WTC11 (cell line): ENCODE results near the gene KRT24.

Source experiments
- CTCF ChIP-seq: fragments of 200-600 bp; IDR thresholded peaks from 2 replicates; pipeline ENCODE4 v1.8.0; 2022; ENCODE audit warnings: antibody characterized with exemption
- MLX ChIP-seq: sonication (generic); formaldehyde crosslinking; IDR thresholded peaks from 2 replicates; pipeline ENCODE4 v1.8.1; 2023; ENCODE audit warnings: mild to moderate bottlenecking, missing genetic modification reagents, moderate library complexity

DNA sequence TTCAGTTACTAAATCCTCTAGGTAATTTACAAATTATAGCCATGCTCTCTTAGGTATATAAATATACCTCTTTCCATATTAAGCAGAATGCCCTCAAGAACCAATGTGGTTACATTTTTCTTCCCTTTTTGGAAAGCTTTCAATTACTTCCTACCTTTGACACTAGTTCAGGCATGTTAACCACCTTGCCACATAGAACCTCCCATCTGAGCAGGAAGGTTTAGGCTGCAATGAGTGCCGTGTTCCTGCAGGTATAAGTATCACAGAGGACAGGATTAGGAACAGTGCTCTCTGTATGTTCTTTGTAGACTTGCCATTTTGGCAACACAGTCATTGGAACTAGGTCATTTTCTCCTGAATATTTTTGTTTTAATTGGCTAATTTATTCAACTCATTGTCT lies 31.5 kb upstream of the KRT24 start:
- TF ChIP-seq CTCF (no peak), MLX (no peak)
